Gastrocnemius medialis (tissue), 4 donors: Measurements from ENCODE around the gene HUNK.

Source experiments
- CTCF ChIP-seq, 5 experiments: fragments of 450-650 bp in 3 of 5; fragments of 200-600 bp in 2 of 5; sonication (generic) in 2 of 5; IDR thresholded peaks in 4 of 5; conservative IDR thresholded peaks in 1 of 5; 1 replicate in 4 of 5; 2 replicates in 1 of 5; pipeline ENCODE4 v1.5.1; 2016 to 2019; ENCODE audit warnings: antibody characterized with exemption in 5 of 5, mild to moderate bottlenecking in 3 of 5, moderate library complexity in 3 of 5
- POLR2A ChIP-seq, 2 donors: fragments of 450-650 bp; IDR thresholded peaks; one replicate each; pipeline ENCODE4 v1.6.1; 2017; ENCODE audit warnings: antibody characterized with exemption in 2 of 2, mild to moderate bottlenecking in 2 of 2, moderate library complexity in 2 of 2

GRCh38 chr21:32007456-32007855 is 134.6 kb downstream of the HUNK start:
- no peak for TF ChIP-seq CTCF (IDR thresholded peaks at IDR 0.05 in 4 of 5, conservative IDR thresholded peaks at IDR 0.05 in 1 of 5)
- TF ChIP-seq POLR2A (IDR thresholded peaks at IDR 0.05): no peak
